ENCODE results near the gene MVD. TPM values are rescaled to one million over a fixed set of nuclear protein-coding genes. Genes with fewer than 3 reads are reported as not detected.

Gene MVD
- total and polyA plus RNA-seq, 2 of the 13 experiments (the other 11 are each of a cell fraction or from before 2014, with no cell fraction given): 28.1 to 187 TPM

- CTCF ChIA-PET (ENCODE audit: low intra/inter-chr PET ratio, low total read pairs): interaction anchor here (1.3 kb wide), 1 partner anchor 16 kb away, joined by 4 read pairs; no protein-coding TSS in a partner anchor
- intact Hi-C loops (cut with micrococcal nuclease; ENCODE audit: unreplicated experiment): no loop called here
Observed at GRCh38 chr16:88697116-88697830, 34.4 kb upstream of the MVD start.

More at GRCh38 chr16:88697116-88697830, 34.4 kb upstream of the MVD start:
- in situ Hi-C loops (cut with HindIII; ENCODE audit: extremely low pct_ligation_motif_present, low pct_unique_long_range_greater_than_20kb): no loop called here
- Histone ChIP-seq H3K4me3 (replicated peaks in 1 of 3; ENCODE audit: insufficient read depth in 1 of 3, low read depth in 2 of 3, low read length in 3 of 3) (no peak overlapping the region), H2AFZ (ENCODE audit: low read length) (no peak overlapping the region), H3K9me3 (ENCODE audit: low read length) (no peaks in the 10 kb centered on the region), H3K4me1 (ENCODE audit: insufficient read depth, low read length) (peaks cover 36% of the 10 kb centered on the region), H3K4me2 (ENCODE audit: low read depth, low read length) (no peak overlapping the region), H3K27me3 (ENCODE audit: control insufficient read depth in 1 of 2, insufficient read depth in 2 of 2, low read length in 2 of 2) (peaks cover 14 to 24% of the 10 kb centered on the region in 2 experiments; a peak in 4 of 5 replicates), H3K79me2 (ENCODE audit: insufficient read depth, low read length) (no peaks in the 10 kb centered on the region), H3K9ac (ENCODE audit: insufficient read depth, low read depth, low read length) (no peak overlapping the region), H4K20me1 (ENCODE audit: insufficient read depth, low read length) (no peaks in the 10 kb centered on the region), H3K36me3 (replicated peaks in 1 of 2; ENCODE audit: control insufficient read depth in 1 of 2, insufficient read depth in 2 of 2, low read length in 2 of 2) (peaks cover 11 to 12% of the 10 kb centered on the region in 2 experiments; a peak in 4 of 5 replicates), H3K27ac (ENCODE audit: extremely low read length, insufficient read depth, low read length) (no peak overlapping the region)
- BruUV-seq (replicated peaks): no TSS peak
- no peak for FAIRE-seq
- TF ChIP-seq ZNF331 (CRISPR knock-in tag; IDR thresholded peaks at IDR 0.05) (no peak), DNMT1 (CRISPR knock-in tag; IDR thresholded peaks at IDR 0.05) (0 out of 2 replicates have a peak, but pooled peaks have one; percentile 27), GATA4 (IDR thresholded peaks at IDR 0.05; ENCODE audit: borderline replicate concordance, low read depth) (no peak), CREB3 (CRISPR knock-in tag; IDR thresholded peaks at IDR 0.05) (no peak), RBFOX2 (IDR thresholded peaks at IDR 0.05; ENCODE audit: low read depth, low read length) (0 out of 2 replicates have a peak, but pooled peaks have one; percentile 30), TFDP2 (CRISPR knock-in tag; IDR thresholded peaks at IDR 0.05) (no peak), HMG20B (CRISPR knock-in tag; conservative IDR thresholded peaks at IDR 0.05) (no peak), AGO2 (optimal IDR thresholded peaks at IDR 0.05; ENCODE audit: low read depth, low read length) (peak; percentile 3), CAMTA2 (CRISPR knock-in tag; IDR thresholded peaks at IDR 0.05; ENCODE audit: borderline replicate concordance) (no peak), ZFX (CRISPR knock-in tag; IDR thresholded peaks at IDR 0.05; ENCODE audit: low read depth) (no peak)
- WGBS (ENCODE audit: low lambda C conversion rate): 97% methylated on average over 39 of the region's 47 CpGs
- DNase-seq (ENCODE audit: low spot score): no peak
- POLR2A ChIA-PET: no interaction called here
- no peak for ATAC-seq

All from HepG2 (cell line).